GM18861 (cell line): ENCODE measurements around the gene HAGHL.
"Not testable (repeated sequence)": the region's sequence is repeated elsewhere in the genome, so short reads cannot be mapped to it uniquely, and the experiment has no call there.

Experiments used
- ATAC-seq: cut with Tn5 transposase; IDR thresholded peaks from one replicate; pipeline ENCODE4 v1.9.1; 2021; ENCODE audit not compliant: unreplicated experiment

HAGHL gene

GRCh38 chr16:751152-752006, 24.5 kb downstream of the HAGHL start:
- no peak for ATAC-seq

GRCh38 chr16:752007-752312, 25.1 kb downstream of the HAGHL start:
- no peak for ATAC-seq

GRCh38 chr16:754121-754607, 27.3 kb downstream of the HAGHL start:
- ATAC-seq, result not testable (repeated sequence)

- ATAC-seq, result no peak
Observed at GRCh38 chr16:754656-755055, 27.8 kb downstream of the HAGHL start.

- ATAC-seq, result no peak
Observed at GRCh38 chr16:756428-756827, 29.5 kb downstream of the HAGHL start.

GRCh38 chr16:759110-759910, 32.4 kb downstream of the HAGHL start:
- no peak for ATAC-seq

GRCh38 chr16:760065-760464, 33.2 kb downstream of the HAGHL start:
- no peak for ATAC-seq

GRCh38 chr16:760545-761343, 33.8 kb downstream of the HAGHL start, which contains the start of gene MSLN:
Gene MSLN (plus strand): TSS chr16:760734. CDS start chr16:762681, 1,947 bp downstream.
- no peak for ATAC-seq

GRCh38 chr16:761625-762513, 35.0 kb downstream of the HAGHL start:
- ATAC-seq, result no peak

- ATAC-seq, result no peak
Observed at GRCh38 chr16:762595-763268, 35.8 kb downstream of the HAGHL start.

GRCh38 chr16:763369-764183, 36.7 kb downstream of the HAGHL start:
- no peak for ATAC-seq

GRCh38 chr16:764184-764750, 37.4 kb downstream of the HAGHL start:
- no peak for ATAC-seq

- no peak for ATAC-seq
Observed at GRCh38 chr16:764848-765487, 38.1 kb downstream of the HAGHL start.

- no peak for ATAC-seq
Observed at GRCh38 chr16:765488-765865, 38.6 kb downstream of the HAGHL start.

GRCh38 chr16:766008-766819, 39.3 kb downstream of the HAGHL start:
- ATAC-seq, result no peak

- no peak for ATAC-seq
Observed at GRCh38 chr16:766820-767640, 40.1 kb downstream of the HAGHL start.
